ENCODE measurements around the gene ZNF394.

The ZNF394 gene

GRCh38 chr7:99453105-99453504, 47.0 kb downstream of the ZNF394 start:
- Histone ChIP-seq H3K4me3 (ENCODE audit: low read depth in 1 of 2, low read length in 2 of 2) (no peak overlapping the region), H3K27ac (ENCODE audit: low read depth, low read length) (no peak overlapping the region)

GRCh38 chr7:99452541-99452940, 47.5 kb downstream of the ZNF394 start:
- H3K4me3 ChIP-seq (ENCODE audit: low read depth in 1 of 2, low read length in 2 of 2), result no peak overlapping the region
- no peaks in the 10 kb centered on the region for H3K27me3 ChIP-seq (ENCODE audit: control insufficient read depth in 1 of 2, insufficient read depth in 2 of 2, low read length in 2 of 2)
- H3K9me3 ChIP-seq (ENCODE audit: control insufficient read depth in 1 of 2, low read length in 2 of 2), result no peaks in the 10 kb centered on the region
- no peak overlapping the region for H3K9ac ChIP-seq (ENCODE audit: low read depth in 1 of 2, low read length in 2 of 2)
- H3K4me1 ChIP-seq (ENCODE audit: control insufficient read depth in 1 of 2, insufficient read depth in 2 of 2, low read length in 2 of 2), result no peaks in the 10 kb centered on the region
- H3K36me3 ChIP-seq (ENCODE audit: control insufficient read depth in 1 of 2, insufficient read depth in 2 of 2, low read length in 2 of 2), result peaks cover 33 to 98% of the 10 kb centered on the region in 2 donors
- no peak overlapping the region for H3K27ac ChIP-seq (ENCODE audit: low read depth, low read length)

More at GRCh38 chr7:99453105-99453504, 47.0 kb downstream of the ZNF394 start:
- Histone ChIP-seq H3K9ac (ENCODE audit: low read depth in 1 of 2, low read length in 2 of 2) (no peak overlapping the region), H3K27me3 (ENCODE audit: control insufficient read depth in 1 of 2, insufficient read depth in 2 of 2, low read length in 2 of 2) (no peaks in the 10 kb centered on the region), H3K4me1 (ENCODE audit: control insufficient read depth in 1 of 2, insufficient read depth in 2 of 2, low read length in 2 of 2) (no peaks in the 10 kb centered on the region), H3K36me3 (ENCODE audit: control insufficient read depth in 1 of 2, insufficient read depth in 2 of 2, low read length in 2 of 2) (peaks cover 34 to 98% of the 10 kb centered on the region in 2 donors), H3K9me3 (ENCODE audit: control insufficient read depth in 1 of 2, low read length in 2 of 2) (no peaks in the 10 kb centered on the region)

GRCh38 chr7:99451936-99452335, 48.1 kb downstream of the ZNF394 start:
- peaks cover 33 to 94% of the 10 kb centered on the region in 2 donors for H3K36me3 ChIP-seq (ENCODE audit: control insufficient read depth in 1 of 2, insufficient read depth in 2 of 2, low read length in 2 of 2)
- no peak overlapping the region for H3K4me3 ChIP-seq (ENCODE audit: low read depth in 1 of 2, low read length in 2 of 2)
- H3K27me3 ChIP-seq (ENCODE audit: control insufficient read depth in 1 of 2, insufficient read depth in 2 of 2, low read length in 2 of 2), result no peaks in the 10 kb centered on the region
- H3K9me3 ChIP-seq (ENCODE audit: control insufficient read depth in 1 of 2, low read length in 2 of 2), result no peaks in the 10 kb centered on the region
- no peak overlapping the region for H3K9ac ChIP-seq (ENCODE audit: low read depth in 1 of 2, low read length in 2 of 2)
- H3K4me1 ChIP-seq (ENCODE audit: control insufficient read depth in 1 of 2, insufficient read depth in 2 of 2, low read length in 2 of 2), result no peaks in the 10 kb centered on the region
- no peak overlapping the region for H3K27ac ChIP-seq (ENCODE audit: low read depth, low read length)

- Histone ChIP-seq H3K27me3 (ENCODE audit: control insufficient read depth in 1 of 2, insufficient read depth in 2 of 2, low read length in 2 of 2) (no peaks in the 10 kb centered on the region), H3K9me3 (ENCODE audit: control insufficient read depth in 1 of 2, low read length in 2 of 2) (no peaks in the 10 kb centered on the region), H3K27ac (ENCODE audit: low read depth, low read length) (no peak overlapping the region), H3K4me1 (ENCODE audit: control insufficient read depth in 1 of 2, insufficient read depth in 2 of 2, low read length in 2 of 2) (no peaks in the 10 kb centered on the region), H3K36me3 (ENCODE audit: control insufficient read depth in 1 of 2, insufficient read depth in 2 of 2, low read length in 2 of 2) (peaks cover 33 to 88% of the 10 kb centered on the region in 2 donors), H3K9ac (ENCODE audit: low read depth in 1 of 2, low read length in 2 of 2) (no peak overlapping the region), H3K4me3 (ENCODE audit: low read depth in 1 of 2, low read length in 2 of 2) (no peak overlapping the region)
Measured at GRCh38 chr7:99449326-99449725, 50.8 kb downstream of the ZNF394 start.

GRCh38 chr7:99448855-99449254, 51.2 kb downstream of the ZNF394 start:
- Histone ChIP-seq H3K27ac (ENCODE audit: low read depth, low read length) (no peak overlapping the region), H3K27me3 (ENCODE audit: control insufficient read depth in 1 of 2, insufficient read depth in 2 of 2, low read length in 2 of 2) (no peaks in the 10 kb centered on the region), H3K9ac (ENCODE audit: low read depth in 1 of 2, low read length in 2 of 2) (no peak overlapping the region), H3K9me3 (ENCODE audit: control insufficient read depth in 1 of 2, low read length in 2 of 2) (no peaks in the 10 kb centered on the region), H3K36me3 (ENCODE audit: control insufficient read depth in 1 of 2, insufficient read depth in 2 of 2, low read length in 2 of 2) (peaks cover 33 to 83% of the 10 kb centered on the region in 2 donors), H3K4me3 (ENCODE audit: low read depth in 1 of 2, low read length in 2 of 2) (no peak overlapping the region), H3K4me1 (ENCODE audit: control insufficient read depth in 1 of 2, insufficient read depth in 2 of 2, low read length in 2 of 2) (no peaks in the 10 kb centered on the region)

GRCh38 chr7:99447943-99448342, 52.1 kb downstream of the ZNF394 start:
- Histone ChIP-seq H3K4me1 (ENCODE audit: control insufficient read depth in 1 of 2, insufficient read depth in 2 of 2, low read length in 2 of 2) (no peaks in the 10 kb centered on the region), H3K27ac (ENCODE audit: low read depth, low read length) (no peak overlapping the region), H3K36me3 (ENCODE audit: control insufficient read depth in 1 of 2, insufficient read depth in 2 of 2, low read length in 2 of 2) (peaks cover 30 to 74% of the 10 kb centered on the region in 2 donors), H3K9ac (ENCODE audit: low read depth in 1 of 2, low read length in 2 of 2) (no peak overlapping the region), H3K27me3 (ENCODE audit: control insufficient read depth in 1 of 2, insufficient read depth in 2 of 2, low read length in 2 of 2) (no peaks in the 10 kb centered on the region), H3K4me3 (ENCODE audit: low read depth in 1 of 2, low read length in 2 of 2) (no peak overlapping the region), H3K9me3 (ENCODE audit: control insufficient read depth in 1 of 2, low read length in 2 of 2) (no peaks in the 10 kb centered on the region)

GRCh38 chr7:99446096-99446495, 54.0 kb downstream of the ZNF394 start:
- H3K9ac ChIP-seq (ENCODE audit: low read depth in 1 of 2, low read length in 2 of 2), result no peak overlapping the region
- H3K4me3 ChIP-seq (ENCODE audit: low read depth in 1 of 2, low read length in 2 of 2), result no peak overlapping the region
- H3K36me3 ChIP-seq (ENCODE audit: control insufficient read depth in 1 of 2, insufficient read depth in 2 of 2, low read length in 2 of 2), result peaks cover 25 to 58% of the 10 kb centered on the region in 2 donors
- no peaks in the 10 kb centered on the region for H3K27me3 ChIP-seq (ENCODE audit: control insufficient read depth in 1 of 2, insufficient read depth in 2 of 2, low read length in 2 of 2)
- no peaks in the 10 kb centered on the region for H3K4me1 ChIP-seq (ENCODE audit: control insufficient read depth in 1 of 2, insufficient read depth in 2 of 2, low read length in 2 of 2)
- H3K27ac ChIP-seq (ENCODE audit: low read depth, low read length), result no peak overlapping the region
- no peaks in the 10 kb centered on the region for H3K9me3 ChIP-seq (ENCODE audit: control insufficient read depth in 1 of 2, low read length in 2 of 2)
